Endodermal cell (in vitro differentiated cells): ENCODE results near the gene HYAL1. TPM values are rescaled to one million over a fixed set of nuclear protein-coding genes. Genes with fewer than 3 reads are reported as not detected.
A peak's percentile ranks its signal among the peaks of the same experiment; 100 is the strongest.
"Not testable (repeated sequence)": the region's sequence is repeated elsewhere in the genome, so short reads cannot be mapped to it uniquely, and the experiment has no call there.

Experiments used
- DNase-seq: peaks from one replicate; pipeline ENCODE4 v3.0.0-alpha.2; 2017
- H3K27ac ChIP-seq: 2 replicates; pipeline ENCODE4 v1.5.1; 2013; ENCODE audit warnings: mild to moderate bottlenecking, low read depth, low read length, moderate library complexity
- H3K27me3 ChIP-seq: 2 replicates; pipeline ENCODE4 v1.6.1; 2013; ENCODE audit warnings: mild to moderate bottlenecking, low read length, moderate library complexity; ENCODE audit not compliant: insufficient read depth, control insufficient read depth, poor library complexity, severe bottlenecking
- H3K36me3 ChIP-seq: 2 replicates; pipeline ENCODE4 v1.7.0; 2013; ENCODE audit warnings: mild to moderate bottlenecking, low read length, moderate library complexity; ENCODE audit not compliant: control insufficient read depth, insufficient read depth
- H3K4me1 ChIP-seq: one replicate; pipeline ENCODE4 v1.7.0; 2013; ENCODE audit warnings: low read length; ENCODE audit not compliant: control insufficient read depth, insufficient read depth
- H3K4me3 ChIP-seq: 2 replicates; pipeline ENCODE4 v1.5.1; 2013; ENCODE audit warnings: mild to moderate bottlenecking, low read length, moderate library complexity
- H3K9ac ChIP-seq: 2 replicates; pipeline ENCODE4 v1.6.1; 2013; ENCODE audit warnings: mild to moderate bottlenecking, low read length, moderate library complexity; ENCODE audit not compliant: poor library complexity, severe bottlenecking; ENCODE audit errors: extremely low read depth
- H3K9me3 ChIP-seq: 2 replicates; pipeline ENCODE4 v1.6.1; 2013; ENCODE audit warnings: mild to moderate bottlenecking, low read length, moderate library complexity; ENCODE audit not compliant: control insufficient read depth
- H3K27ac Mint-ChIP-seq: 2 replicates; pipeline ENCODE4 v1.8.0; 2020; ENCODE audit warnings: mixed read lengths
- H3K27me3 Mint-ChIP-seq: 2 replicates; pipeline ENCODE4 v1.8.0; 2021; ENCODE audit warnings: mild to moderate bottlenecking, mixed read lengths; ENCODE audit not compliant: insufficient read depth
- H3K36me3 Mint-ChIP-seq: 2 replicates; pipeline ENCODE4 v1.8.0; 2020; ENCODE audit warnings: low read depth, mixed read lengths
- H3K4me1 Mint-ChIP-seq: 2 replicates; pipeline ENCODE4 v1.8.0; 2020; ENCODE audit warnings: mixed read lengths
- H3K4me3 Mint-ChIP-seq: 2 replicates; pipeline ENCODE4 v1.8.0; 2020; ENCODE audit warnings: mild to moderate bottlenecking, moderate library complexity, mixed read lengths
- H3K9me3 Mint-ChIP-seq: 2 replicates; pipeline ENCODE4 v1.8.0; 2020; ENCODE audit warnings: mild to moderate bottlenecking, mixed read lengths
- WGBS, 2 experiments: methylation state at CpG; one replicate each; pipeline versions ENCODE4 v1.1.5 to v1.1.7; 2013; ENCODE audit warnings: missing lambda C conversion rate in 2 of 2, mixed read lengths in 1 of 2; ENCODE audit not compliant: insufficient coverage in 1 of 2, insufficient read length in 1 of 2; 5-methylcytosine and 5-hydroxymethylcytosine counted together
- total RNA-seq, 2 donors: library from RNA; stranded (reverse); fragmentation: NEBNext Ultra II Directional in 1 of 2; extraction: Animal tissue kit (Norgen Biotek cat#: 25700) in 1 of 2; gene quantifications; 2 replicates in 1 of 2; 3 replicates in 1 of 2; pipeline ENCODE4 v1.2.1, GENCODE V29; 2021
- TF ChIP-seq, protein P1 (sequence below): fragments of 200-600 bp; sonication (generic); conservative IDR thresholded peaks from 2 replicates; pipeline ENCODE4 v1.5.0; 2021; ENCODE audit warnings: antibody characterized with exemption, mild to moderate bottlenecking

Gene HYAL1
- total RNA-seq, 2 donors from 2014 or later: 0.92 to 1.8 TPM

GRCh38 chr3:50316657-50317242 lies 13.4 kb upstream of the HYAL1 start:
- no peaks in the 10 kb centered on the region for H3K27me3 Mint-ChIP-seq
- H3K4me1 ChIP-seq: peaks cover 11% of the 10 kb centered on the region
- peaks cover 31% of the 10 kb centered on the region for H3K36me3 ChIP-seq
- TF ChIP-seq, protein P1, sequence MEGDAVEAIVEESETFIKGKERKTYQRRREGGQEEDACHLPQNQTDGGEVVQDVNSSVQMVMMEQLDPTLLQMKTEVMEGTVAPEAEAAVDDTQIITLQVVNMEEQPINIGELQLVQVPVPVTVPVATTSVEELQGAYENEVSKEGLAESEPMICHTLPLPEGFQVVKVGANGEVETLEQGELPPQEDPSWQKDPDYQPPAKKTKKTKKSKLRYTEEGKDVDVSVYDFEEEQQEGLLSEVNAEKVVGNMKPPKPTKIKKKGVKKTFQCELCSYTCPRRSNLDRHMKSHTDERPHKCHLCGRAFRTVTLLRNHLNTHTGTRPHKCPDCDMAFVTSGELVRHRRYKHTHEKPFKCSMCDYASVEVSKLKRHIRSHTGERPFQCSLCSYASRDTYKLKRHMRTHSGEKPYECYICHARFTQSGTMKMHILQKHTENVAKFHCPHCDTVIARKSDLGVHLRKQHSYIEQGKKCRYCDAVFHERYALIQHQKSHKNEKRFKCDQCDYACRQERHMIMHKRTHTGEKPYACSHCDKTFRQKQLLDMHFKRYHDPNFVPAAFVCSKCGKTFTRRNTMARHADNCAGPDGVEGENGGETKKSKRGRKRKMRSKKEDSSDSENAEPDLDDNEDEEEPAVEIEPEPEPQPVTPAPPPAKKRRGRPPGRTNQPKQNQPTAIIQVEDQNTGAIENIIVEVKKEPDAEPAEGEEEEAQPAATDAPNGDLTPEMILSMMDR: no peak
- peaks cover 16% of the 10 kb centered on the region for H3K9me3 Mint-ChIP-seq
- H3K9ac ChIP-seq: no peak overlapping the region
- no peak overlapping the region for H3K4me3 Mint-ChIP-seq
- WGBS, 2 experiments: 82 to 94% methylated on average over 3 to 9 of the region's 9 CpGs
- H3K4me3 ChIP-seq: no peak overlapping the region
- H3K27ac Mint-ChIP-seq: no peak overlapping the region
- H3K36me3 Mint-ChIP-seq: peaks cover 59% of the 10 kb centered on the region
- no peaks in the 10 kb centered on the region for H3K9me3 ChIP-seq
- no peaks in the 10 kb centered on the region for H3K27me3 ChIP-seq
- peak; percentile 84 for DNase-seq
- H3K27ac ChIP-seq: no peak overlapping the region
- peaks cover 16% of the 10 kb centered on the region for H3K4me1 Mint-ChIP-seq

DNA sequence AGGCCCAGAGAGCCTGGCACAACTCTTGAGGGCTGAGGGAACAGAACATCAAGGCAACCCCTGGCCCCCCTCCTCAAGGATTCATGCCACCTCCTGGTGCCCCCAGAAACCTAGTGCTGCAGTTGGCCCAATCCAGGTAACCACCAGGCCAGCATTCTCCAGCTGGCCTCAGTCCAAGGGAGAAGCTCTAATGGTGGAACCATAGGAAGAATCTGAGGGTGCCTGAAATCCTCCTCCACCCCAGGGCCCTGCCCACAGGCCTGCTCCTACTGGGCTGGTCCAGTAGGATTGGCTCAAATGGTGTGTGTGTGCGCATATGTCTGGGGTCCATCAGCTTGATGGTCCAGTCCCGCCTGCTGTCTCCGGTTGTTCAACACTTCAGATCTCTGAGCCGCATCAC lies 11.4 kb upstream of the HYAL1 start:
- 96% methylated on average over 4 of the region's 4 CpGs; no CpG with 5 or more reads in 1 of the 2 experiments for WGBS, 2 experiments
- H3K27ac Mint-ChIP-seq: no peak overlapping the region
- peaks cover 9% of the 10 kb centered on the region for H3K4me1 Mint-ChIP-seq
- no peaks in the 10 kb centered on the region for H3K27me3 Mint-ChIP-seq
- TF ChIP-seq, protein P1: no peak
- H3K4me1 ChIP-seq: peaks cover 4% of the 10 kb centered on the region
- H3K27ac ChIP-seq: no peak overlapping the region
- no peaks in the 10 kb centered on the region for H3K27me3 ChIP-seq
- DNase-seq: no peak
- peaks cover 25% of the 10 kb centered on the region for H3K9me3 Mint-ChIP-seq
- H3K4me3 ChIP-seq: no peak overlapping the region
- H3K36me3 ChIP-seq: peaks cover 28% of the 10 kb centered on the region
- no peak overlapping the region for H3K9ac ChIP-seq
- no peak overlapping the region for H3K4me3 Mint-ChIP-seq
- peaks cover 4% of the 10 kb centered on the region for H3K9me3 ChIP-seq
- H3K36me3 Mint-ChIP-seq: peaks cover 60% of the 10 kb centered on the region

DNA sequence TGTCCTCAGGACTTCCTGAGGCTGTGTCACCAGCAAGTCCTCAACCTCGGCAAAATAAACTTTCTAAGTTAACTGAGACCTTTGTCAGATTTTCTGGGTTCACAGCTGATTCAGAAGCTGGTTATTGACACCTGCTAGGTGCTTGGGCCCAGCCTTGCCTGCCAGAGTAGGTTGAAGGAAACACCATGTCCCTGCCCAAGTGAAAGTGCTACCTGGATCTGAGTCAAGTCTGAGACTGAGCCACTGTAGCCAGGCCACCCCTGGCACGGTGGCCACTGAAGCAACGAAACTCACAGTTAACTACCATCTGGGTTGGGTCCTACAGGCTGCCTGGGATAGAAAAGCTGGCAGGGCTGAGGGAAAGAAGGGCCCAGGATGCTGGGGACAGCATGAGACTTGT lies 11.0 kb upstream of the HYAL1 start:
- TF ChIP-seq, protein P1: no peak
- Mint-ChIP-seq H3K9me3 (peaks cover 29% of the 10 kb centered on the region), H3K4me3 (no peak overlapping the region), H3K27me3 (no peaks in the 10 kb centered on the region), H3K4me1 (peaks cover 5% of the 10 kb centered on the region), H3K27ac (peak overlapping the region; percentile 17), H3K36me3 (peaks cover 59% of the 10 kb centered on the region)
- DNase-seq: no peak
- no peak overlapping the region for H3K4me3 ChIP-seq
- no peak overlapping the region for H3K9ac ChIP-seq
- 93 to 100% methylated on average over 2 to 3 of the region's 3 CpGs for WGBS, 2 experiments
- no peaks in the 10 kb centered on the region for H3K27me3 ChIP-seq
- peaks cover 23% of the 10 kb centered on the region for H3K36me3 ChIP-seq
- H3K27ac ChIP-seq: peak overlapping the region; percentile 25
- H3K9me3 ChIP-seq: peaks cover 9% of the 10 kb centered on the region
- no peaks in the 10 kb centered on the region for H3K4me1 ChIP-seq

DNA sequence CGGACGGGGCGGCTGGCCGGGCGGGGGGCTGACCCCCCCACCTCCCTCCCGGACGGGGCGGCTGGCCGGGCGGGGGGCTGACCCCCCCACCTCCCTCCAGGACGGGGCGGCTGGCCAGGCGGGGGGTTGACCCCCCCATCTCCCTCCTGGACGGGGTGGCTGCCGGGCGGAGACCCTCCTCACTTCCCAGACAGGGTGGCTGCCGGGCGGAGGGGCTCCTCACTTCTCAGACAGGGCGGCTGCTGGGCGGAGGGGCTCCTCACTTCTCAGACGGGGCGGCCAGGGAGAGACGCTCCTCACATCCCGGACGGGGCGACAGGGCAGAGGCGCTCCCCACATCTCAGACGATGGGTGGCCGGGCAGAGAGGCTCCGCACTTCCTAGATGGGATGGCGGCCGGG lies 8.7 kb upstream of the HYAL1 start:
- H3K27ac ChIP-seq, H3K4me1 Mint-ChIP-seq, H3K4me3 ChIP-seq, H3K27me3 Mint-ChIP-seq, DNase-seq, H3K9ac ChIP-seq, H3K27ac Mint-ChIP-seq, H3K27me3 ChIP-seq, H3K4me3 Mint-ChIP-seq, H3K4me1 ChIP-seq, H3K36me3 ChIP-seq: not testable (repeated sequence)
- H3K9me3 ChIP-seq: peaks cover 20% of the 10 kb centered on the region
- peaks cover 51% of the 10 kb centered on the region for H3K9me3 Mint-ChIP-seq
- peaks cover 40% of the 10 kb centered on the region for H3K36me3 Mint-ChIP-seq
- 95 to 100% methylated on average over 3 to 18 of the region's 32 CpGs for WGBS, 2 experiments
